NCI-H146 treated with DMSO at 0.1 percent for 48 hours (cell line): ENCODE results near the gene NPY4R.
"Not testable (repeated sequence)": the region's sequence is repeated elsewhere in the genome, so short reads cannot be mapped to it uniquely, and the experiment has no call there.

Experiments used
- DNase-seq: peaks from one replicate; lab custom pipeline; 2025; ENCODE audit not compliant: unreplicated experiment; lab: John Stamatoyannopoulos, UW

Gene NPY4R, protein sequence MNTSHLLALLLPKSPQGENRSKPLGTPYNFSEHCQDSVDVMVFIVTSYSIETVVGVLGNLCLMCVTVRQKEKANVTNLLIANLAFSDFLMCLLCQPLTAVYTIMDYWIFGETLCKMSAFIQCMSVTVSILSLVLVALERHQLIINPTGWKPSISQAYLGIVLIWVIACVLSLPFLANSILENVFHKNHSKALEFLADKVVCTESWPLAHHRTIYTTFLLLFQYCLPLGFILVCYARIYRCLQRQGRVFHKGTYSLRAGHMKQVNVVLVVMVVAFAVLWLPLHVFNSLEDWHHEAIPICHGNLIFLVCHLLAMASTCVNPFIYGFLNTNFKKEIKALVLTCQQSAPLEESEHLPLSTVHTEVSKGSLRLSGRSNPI

DNA sequence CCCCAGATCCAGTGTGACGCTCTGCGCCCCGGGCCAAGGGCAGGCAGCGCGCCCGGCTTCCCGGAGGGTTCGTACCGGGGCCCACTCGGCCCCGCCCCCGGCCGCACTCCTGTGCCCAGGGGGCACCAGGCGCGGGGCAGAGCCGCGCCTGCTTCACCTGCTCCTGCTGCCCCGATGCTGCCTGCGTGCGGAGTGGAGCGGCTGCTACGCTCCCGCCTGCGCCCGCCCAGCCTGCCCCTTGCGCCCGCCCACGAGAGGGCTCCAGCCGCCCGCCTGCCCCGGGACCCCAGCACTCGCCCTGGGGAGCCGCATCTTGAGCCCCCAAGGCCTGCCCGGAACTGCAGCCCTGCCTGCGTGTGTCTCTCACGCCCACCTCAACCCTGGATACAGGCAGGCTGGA is at the start of gene NPY4R:
NPY4R (minus strand) TSS at position 194 of the 400 bp plus-strand sequence. CDS start 3,323 bp downstream, outside the sequence.
- DNase-seq, result not testable (repeated sequence)

DNA sequence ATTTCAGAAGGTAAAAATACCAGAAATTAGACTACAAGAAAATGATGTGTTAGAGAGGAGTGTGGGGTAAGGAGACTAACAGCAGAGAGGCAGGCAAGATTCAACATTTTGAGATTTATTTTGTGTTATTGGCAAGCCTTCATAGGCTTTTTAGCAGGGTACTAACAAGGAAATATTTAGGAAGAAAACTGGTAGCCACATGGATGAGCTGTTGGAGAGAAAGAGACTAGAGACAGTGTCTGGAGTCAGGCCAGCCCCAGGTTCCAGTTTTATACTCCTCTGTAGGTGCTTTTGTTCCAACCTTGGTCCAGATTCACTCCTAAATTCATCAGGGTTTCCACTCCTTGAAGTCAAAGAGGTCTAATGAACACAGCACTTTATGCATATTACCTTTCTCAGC is 49.6 kb upstream of the NPY4R start:
- no peak for DNase-seq

DNA sequence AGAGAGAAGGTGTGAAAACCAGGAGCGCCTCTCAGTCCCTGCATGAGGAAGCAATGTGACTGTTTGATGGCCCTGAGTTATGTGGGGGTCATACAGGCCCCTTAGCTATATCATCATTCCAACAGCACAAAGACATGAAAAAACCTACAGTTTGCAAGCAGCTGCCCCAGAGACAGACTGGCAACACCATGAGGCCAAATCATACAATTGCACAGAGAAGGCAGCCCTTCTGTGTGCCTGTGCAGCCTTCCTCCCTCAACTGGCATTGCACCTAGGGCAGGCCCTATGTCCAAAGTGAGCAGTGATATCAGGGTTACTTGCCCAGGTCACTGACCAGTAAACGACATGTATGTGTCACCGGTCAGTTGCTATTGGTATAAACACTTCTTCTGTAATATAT is 49.1 kb upstream of the NPY4R start:
- no peak for DNase-seq

DNA sequence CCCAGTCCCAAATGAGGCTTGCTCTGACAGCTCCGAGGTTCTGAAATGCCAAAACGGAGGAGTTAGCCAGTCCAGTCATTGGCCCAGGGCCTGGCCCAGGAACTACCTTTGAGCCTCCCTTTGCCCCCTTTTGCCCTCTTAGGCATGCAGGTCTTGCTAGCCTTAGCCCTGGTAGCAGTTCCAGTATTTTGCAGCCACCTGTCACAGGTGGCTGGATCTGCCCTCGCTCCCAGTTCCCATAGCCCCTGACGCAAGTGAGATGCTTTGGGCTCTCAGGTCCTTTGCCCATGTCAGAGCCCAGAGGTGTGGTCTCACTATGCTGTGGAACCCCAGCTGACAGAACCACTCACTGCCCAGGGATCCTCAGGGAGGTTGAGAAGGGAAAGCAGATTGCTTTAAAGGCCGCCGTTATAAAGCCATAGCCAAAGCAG is 48.7 kb upstream of the NPY4R start:
- DNase-seq, result no peak

DNA sequence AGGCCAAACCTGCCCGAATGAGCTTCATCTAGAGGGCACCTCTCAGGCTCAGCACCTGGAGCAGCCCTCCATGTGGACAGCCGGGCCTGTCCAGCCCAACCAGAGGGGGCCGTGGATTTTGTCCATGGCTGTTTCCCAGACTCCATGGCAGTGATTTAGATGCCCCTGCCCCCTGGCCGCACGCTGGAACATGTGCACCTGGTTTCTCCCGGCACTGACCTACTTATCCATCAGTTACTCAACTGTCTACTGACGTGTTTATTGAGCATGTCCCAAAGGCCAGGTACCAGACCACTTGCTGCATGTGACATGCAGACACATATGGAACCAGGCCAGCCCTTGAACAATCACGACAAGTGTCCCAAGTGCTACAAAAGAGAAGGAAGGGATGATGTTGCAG is 47.6 kb upstream of the NPY4R start:
- not testable (repeated sequence) for DNase-seq

DNA sequence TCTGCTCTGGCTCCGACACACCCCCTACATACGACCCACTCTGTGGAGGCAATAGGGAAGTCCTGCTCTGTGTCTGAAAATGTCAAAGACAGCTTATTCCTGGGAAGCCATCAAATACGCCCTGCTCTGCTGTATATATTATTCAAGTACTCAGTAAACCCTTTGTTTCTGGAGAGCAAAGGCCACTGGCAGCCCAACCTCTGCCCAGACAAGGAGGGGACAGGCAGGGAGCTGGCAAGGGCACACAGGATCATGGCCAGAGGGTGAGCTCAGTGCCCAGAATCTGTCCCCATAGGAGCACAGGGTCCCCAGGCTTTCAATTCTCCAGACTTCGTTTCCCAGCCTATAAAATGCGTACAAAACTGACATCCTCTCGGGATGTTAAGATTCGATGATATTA is 47.0 kb upstream of the NPY4R start:
- DNase-seq, result not testable (repeated sequence)

DNA sequence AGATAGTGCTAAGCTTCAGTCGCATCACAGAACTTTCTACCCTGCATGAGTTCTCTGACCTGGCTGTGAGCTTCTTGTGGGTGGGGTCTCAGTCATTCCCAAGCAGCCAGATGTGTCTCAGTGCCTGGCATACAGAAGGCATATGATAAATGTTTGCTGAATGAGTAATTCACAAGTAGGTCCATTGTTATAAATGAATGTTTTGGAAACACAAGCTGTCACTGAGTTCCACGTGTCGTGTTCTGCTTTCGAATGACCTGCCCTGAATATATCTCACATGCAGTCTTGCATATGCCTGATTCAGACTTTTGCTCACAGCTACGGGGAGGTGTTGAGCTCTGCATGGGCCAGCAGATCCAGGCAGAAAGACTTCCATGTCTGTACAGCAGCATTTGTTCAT is 46.2 kb upstream of the NPY4R start:
- not testable (repeated sequence) for DNase-seq

DNA sequence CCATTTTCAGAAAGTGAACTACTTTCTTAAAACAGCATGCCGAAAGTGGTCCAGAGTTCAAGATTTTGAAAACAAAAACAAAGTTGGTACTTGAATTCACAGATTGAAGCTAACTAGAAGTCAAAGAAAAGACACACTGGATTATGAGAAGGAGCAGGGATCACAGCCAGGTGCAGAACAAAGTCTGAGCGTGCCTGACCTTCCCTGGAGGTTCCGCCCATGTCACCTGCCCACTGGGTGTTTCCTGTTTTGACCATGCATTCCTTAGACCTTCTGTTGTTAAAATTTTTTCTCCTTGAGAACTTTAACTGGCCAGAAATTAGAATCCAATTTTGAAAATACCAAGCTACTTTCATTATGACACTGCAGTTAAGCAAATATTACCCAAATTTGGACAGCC is 34.2 kb upstream of the NPY4R start:
- not testable (repeated sequence) for DNase-seq

DNA sequence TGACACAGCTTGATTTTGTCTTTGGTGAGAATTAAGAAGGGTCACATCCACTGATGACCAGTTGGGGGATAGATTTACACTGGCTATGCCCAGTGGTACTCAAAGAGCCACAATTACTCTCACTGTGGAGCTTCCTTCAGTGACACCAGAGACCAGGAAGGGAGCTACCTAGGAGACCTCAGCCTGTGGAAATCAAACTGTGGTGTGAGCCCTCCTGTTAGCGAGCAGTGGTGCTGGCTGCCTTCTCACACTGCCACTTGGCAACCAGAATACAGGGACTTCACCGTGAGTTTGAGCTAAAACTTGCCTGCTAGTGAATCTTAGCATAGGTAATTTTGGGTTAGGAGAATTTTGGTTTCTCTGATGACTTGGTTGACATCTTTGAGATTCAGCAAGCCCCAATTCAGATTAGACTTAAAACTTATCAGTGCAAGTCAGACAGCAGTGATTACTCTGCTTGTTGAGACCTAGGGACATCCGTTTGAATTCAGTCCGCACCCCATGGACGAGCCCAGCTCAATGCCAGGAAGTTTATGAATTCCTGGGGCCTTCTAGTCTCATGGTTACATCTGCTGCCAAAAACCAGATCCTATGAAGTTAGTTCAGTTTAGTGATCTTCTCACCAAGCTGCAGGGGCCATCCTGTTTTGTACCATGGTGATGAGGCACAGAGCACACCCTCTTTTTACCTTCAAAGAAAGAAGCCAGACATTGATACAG is 33.4 kb upstream of the NPY4R start:
- DNase-seq, result not testable (repeated sequence)

DNA sequence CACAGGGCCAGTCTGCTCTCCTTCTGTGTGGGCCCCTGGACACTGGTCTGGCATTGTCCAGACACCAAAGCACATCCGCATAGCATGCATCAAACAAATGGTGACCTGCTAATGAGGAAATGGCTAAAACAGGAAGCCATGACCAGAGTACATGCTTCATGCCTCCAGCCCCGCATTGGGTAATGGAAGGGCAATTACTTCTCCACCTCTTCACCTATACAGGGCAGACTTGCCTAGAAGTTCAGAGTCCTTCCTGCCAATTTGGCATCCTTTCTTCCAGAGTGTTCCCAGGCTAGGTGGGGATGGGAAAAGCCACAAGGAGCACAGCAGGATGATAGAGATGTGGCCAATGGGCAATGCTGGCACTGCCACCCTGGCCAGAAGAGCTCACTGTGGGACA is 32.1 kb upstream of the NPY4R start:
- DNase-seq, result not testable (repeated sequence)

DNA sequence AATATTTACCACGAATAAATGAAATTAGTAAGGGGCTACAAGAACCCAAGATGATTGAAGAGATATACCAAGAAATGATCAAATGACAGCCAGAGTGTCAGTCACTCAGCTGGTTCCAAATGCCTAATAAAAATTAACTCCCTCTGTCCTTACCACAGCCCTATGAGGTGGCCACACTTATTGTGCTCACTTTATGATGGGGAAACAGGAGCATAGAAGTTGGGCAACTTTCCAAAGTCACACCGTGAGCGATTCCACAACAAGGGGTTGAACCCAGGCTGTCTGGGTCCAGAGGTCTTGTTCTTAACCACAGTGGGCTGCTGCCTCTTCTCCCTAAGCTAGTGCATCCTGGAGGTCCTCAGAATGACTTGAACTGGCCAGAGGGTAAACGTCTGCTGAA is 31.6 kb upstream of the NPY4R start:
- not testable (repeated sequence) for DNase-seq

DNA sequence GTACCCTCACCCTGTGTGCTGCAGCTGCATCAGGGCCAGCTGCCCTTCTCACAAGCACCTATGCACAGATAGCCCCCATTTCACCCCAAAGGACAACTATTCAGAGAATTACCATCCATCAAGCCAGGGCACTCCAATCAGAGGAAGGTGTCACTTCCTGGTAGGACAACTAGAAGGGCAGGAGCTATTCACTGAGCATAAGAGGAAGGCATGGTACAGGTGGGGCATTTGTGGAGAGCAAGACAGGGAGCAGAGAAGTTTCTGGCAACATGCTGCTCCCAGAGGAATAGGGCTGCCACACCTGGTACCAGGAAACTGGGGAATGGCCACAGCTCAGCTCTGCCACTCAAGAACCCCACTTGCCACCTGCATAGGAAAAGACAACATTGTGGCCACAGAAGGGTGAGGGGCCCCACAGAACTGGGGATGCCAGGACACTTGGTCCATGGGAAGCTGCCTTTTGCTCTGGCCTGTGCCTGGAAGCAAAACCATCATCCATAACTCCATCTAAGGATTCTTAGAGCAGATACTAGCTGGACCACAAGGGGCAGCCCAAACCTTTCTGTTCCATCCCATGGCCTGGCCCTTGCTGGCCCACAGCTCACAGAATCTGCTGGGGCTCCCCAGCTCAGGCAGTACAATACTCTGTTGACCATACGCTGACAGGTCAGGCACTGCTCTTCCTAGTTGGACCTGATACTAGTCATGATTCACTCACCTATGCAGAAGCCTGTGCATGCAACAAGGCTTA is 25.8 kb upstream of the NPY4R start:
- DNase-seq, result not testable (repeated sequence)

DNA sequence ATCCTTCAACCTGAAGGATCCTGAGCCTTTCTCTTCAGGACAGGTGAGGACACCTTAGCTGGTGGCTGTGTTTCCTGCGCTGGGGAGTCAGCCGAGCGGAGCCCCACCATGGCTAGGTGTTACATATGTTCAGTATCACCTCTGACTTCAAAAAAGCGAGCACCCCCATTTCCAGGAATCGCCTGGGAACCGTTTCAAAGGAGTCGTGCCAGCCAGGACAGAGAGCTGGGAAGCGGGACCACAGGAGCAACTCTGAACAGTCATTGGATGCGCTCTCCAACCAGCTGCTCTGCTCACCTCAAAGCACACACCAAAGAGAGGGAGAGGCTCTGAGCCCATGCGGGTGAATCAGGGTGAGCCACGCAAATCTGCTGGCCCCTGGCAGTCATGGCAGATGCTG is 24.5 kb upstream of the NPY4R start:
- DNase-seq, result not testable (repeated sequence)

DNA sequence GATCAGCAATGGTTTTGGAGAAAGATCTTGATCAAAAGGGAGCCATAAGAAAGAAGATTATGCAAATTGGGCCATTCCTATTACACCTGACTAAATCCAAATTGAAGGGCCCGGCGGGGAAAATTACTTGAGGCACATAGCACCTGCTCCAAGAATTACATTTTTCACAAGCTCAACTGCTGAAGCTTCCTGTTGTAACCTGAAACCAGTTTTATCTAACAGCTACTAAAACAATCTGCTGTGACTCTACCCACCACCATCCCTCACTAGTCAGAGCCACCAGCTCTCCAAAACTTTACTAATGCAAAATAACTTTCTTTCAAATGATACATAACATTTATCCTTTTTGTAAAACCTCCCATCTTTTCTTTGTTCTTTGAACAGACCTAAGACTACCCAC is 20.7 kb upstream of the NPY4R start:
- DNase-seq, result not testable (repeated sequence)

DNA sequence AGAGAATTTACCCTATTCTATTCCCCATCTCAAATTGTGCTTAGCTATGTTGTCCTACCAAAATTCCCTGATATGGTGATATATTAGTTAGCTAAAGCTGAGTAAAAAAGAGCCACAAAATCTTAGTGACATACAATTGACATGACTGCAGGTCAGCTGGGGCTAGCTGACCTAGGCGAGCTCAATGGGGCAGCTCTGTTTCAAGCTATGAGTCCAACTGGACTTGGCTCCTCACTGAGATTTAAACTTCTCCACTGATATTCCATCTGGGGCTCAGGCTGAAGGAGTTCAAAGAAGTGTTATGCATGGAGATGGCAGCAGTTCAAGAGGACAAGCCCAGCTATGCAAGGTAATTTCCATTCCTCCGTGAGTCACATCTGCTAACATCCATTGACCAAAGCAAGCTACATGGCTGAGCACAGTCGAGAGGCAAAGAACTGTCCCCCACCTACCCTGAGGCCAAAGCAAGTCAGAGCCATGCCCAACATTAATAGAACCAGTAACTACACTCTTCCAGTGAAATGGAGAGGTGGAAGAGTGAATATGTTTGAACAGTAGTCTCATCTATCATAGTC is 9.1 kb upstream of the NPY4R start:
- not testable (repeated sequence) for DNase-seq

DNA sequence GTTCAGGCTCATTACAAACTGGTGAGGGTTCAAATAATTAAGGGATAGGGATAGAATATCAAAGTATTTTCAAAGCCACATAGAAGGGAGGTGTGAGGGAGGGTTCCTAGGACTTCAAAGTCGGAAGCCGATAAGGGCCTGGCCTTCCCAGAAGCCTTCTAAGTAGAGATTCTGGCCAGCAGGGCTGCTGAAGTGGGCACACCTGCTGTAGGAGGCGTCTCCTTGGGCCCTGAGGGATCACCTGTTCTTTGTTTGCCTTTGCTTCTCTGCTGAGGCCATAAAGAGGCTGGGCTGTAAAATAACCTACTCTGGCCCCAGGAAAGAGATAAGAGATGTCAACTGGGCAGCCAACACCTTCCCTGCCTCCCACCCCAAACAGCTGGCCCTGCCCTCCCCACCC is 8.0 kb upstream of the NPY4R start:
- not testable (repeated sequence) for DNase-seq

DNA sequence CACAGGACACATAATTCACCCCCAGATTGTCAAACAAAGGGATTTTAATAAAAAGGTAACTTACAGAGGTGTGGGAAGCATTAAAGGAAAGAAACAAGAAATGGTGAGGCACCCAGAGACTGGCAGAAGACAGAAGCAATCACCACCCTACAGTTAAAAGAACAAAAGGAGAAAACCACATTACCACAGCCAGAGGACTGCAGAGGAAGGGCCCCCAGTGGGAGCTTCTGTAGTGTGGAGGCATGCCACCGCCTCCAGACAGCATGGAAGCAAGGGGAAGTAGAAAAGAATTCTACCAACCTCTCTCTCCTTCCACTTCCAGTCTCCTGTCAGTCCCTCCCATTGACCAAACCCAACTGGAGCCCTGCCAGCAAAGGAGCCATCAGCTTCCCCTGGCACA is 4.4 kb upstream of the NPY4R start:
- not testable (repeated sequence) for DNase-seq

DNA sequence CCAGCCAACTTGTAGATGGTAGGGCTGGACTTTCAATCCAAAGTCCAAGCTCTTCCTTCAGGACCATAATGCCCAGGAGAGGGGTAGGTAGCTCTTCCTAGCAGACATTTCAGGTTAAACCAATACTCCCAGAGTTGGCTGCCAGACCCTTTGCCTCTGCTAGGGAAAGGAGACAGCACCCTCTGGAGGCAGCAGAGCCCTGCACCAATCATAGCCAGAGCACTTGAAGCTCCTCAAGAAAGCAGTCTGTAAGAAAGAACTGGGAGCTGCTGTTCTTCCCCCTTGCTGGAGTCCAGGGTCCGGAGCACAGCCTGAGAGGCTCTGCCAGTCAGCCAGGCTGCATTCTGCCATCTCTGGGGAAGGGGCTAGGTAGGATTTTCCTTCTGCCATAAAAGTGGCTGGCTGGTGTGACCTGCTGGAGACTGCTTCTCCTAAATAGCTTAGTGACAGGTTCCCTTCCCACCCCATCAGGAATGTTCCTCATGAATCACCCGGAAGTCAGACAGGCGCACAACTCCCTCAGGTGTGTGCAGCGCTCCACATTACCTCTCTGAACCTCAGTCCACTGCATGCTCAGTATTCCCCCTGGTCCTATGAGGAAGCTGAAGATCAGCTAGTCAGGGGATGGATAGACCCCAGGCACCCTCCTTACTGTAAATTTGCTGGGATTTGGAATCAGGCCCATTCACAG is 2.5 kb upstream of the NPY4R start:
- DNase-seq, result not testable (repeated sequence)

DNA sequence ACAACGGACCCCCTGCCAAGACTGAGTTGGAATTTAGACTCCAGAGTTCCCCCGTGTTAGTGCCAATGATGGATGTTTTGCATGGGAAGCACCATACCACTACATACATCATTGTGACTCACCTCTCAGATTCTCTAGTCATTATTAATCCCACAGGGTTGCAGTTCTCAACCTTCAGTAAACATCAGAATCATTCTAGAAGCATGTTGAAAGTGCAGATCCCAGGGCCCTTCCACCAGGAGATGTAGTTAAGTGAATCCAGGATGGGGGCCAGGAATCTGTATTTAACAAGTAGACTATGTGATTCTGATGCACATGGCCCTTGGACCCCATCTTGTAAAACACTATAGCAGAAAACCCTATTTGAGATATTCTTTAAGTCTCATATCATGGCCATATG is 2.1 kb downstream of the NPY4R start:
- not testable (repeated sequence) for DNase-seq

DNA sequence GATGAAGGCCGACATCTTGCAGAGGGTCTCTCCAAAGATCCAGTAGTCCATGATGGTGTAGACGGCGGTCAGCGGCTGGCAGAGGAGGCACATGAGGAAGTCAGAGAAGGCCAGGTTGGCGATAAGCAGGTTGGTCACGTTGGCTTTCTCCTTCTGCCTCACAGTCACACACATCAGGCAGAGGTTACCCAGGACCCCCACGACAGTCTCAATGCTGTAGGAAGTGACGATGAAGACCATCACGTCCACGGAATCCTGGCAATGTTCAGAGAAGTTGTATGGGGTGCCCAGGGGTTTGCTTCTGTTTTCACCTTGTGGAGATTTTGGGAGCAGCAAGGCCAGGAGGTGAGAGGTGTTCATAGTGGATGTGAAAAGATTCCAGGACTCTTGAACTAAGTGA is 3.5 kb downstream of the NPY4R start:
- not testable (repeated sequence) for DNase-seq

DNA sequence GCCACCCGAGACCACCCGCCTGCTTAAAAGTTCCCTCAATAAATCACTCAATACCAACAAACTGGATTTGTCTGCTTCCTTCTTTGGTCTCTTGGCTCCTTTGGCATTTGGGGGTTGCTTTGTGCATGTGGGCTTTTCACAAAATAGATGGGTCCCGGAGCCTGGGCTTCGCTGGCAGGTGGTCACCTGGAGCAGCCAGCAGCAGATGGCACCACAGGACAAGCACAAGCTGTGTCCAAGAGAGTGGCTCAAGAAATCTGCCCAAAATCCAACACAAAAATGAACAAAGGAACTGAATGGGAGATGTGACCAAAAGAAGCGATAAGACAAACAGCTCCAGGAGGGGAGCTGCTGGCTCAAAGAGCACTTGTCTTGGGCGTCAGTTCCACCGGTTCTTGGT is 6.2 kb downstream of the NPY4R start:
- not testable (repeated sequence) for DNase-seq
